HUES6 (cell line): ENCODE results near the gene EEF2KMT.
"Not testable (repeated sequence)": the region's sequence is repeated elsewhere in the genome, so short reads cannot be mapped to it uniquely, and the experiment has no call there.

ENCODE experiments used
- H3K27ac ChIP-seq: 2 replicates; pipeline ENCODE4 v1.7.0; 2013; ENCODE audit warnings: low read depth, mild to moderate bottlenecking, low read length, inconsistent platforms
- H3K27me3 ChIP-seq: 2 replicates; pipeline ENCODE4 v1.6.1; 2013; ENCODE audit warnings: low read length; ENCODE audit not compliant: control insufficient read depth, insufficient read depth
- H3K36me3 ChIP-seq: 2 replicates; pipeline ENCODE4 v1.6.1; 2013; ENCODE audit warnings: low read length; ENCODE audit not compliant: control insufficient read depth, insufficient read depth
- H3K4me1 ChIP-seq: 2 replicates; pipeline ENCODE4 v1.6.1; 2013; ENCODE audit warnings: low read length; ENCODE audit not compliant: control insufficient read depth, insufficient read depth
- H3K4me3 ChIP-seq: 2 replicates; pipeline ENCODE4 v1.5.1; 2013; ENCODE audit warnings: low read depth, low read length
- H3K9ac ChIP-seq: one replicate; pipeline ENCODE4 v1.6.1; 2013; ENCODE audit warnings: mild to moderate bottlenecking, low read length
- H3K9me3 ChIP-seq: 2 replicates; pipeline ENCODE4 v1.6.1; 2013; ENCODE audit warnings: low read depth, low read length; ENCODE audit not compliant: control insufficient read depth, insufficient read depth

Gene EEF2KMT

DNA sequence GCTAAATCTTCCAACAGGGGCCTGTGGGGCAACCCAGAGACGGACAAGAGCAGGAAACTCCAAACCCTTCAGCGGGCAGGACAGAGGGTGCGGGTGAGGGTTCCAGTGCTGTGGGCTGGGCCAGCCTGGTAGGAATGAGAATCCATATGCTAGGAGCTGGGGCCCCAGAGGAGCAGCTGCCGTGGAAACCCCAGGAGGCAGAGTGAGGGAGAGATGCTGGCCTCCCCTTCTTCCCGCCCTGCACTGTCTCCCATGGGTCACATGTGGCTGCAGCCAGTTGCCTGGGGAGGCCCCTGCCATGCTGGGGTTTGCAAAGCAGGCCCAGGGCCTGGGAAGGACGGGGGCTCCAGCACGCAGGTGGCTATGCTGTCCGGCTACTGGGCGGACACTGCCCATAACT is 4.5 kb downstream of the EEF2KMT start:
- H3K9ac ChIP-seq, H3K27ac ChIP-seq, H3K4me3 ChIP-seq, H3K27me3 ChIP-seq, H3K4me1 ChIP-seq, H3K9me3 ChIP-seq: not testable (repeated sequence)
- H3K36me3 ChIP-seq: peaks cover 27% of the 10 kb centered on the region

DNA sequence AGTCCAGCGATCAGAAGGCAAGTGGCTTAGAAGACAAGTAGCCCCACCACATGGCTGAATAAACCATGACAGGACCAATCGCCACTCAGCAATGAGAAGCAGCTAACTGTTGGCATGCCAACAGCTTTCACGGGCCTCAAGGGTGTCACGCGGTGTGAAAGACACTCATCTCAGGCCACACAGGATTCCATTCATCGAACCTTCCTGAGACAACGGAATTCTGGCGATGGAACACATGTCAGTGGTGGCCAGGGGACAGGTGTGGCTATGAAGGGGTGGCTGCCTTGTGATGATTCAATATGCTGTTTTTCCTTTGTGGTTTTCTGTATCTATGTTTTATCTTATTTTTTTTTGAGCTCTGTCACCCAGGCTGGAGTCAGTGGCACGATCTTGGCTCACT is 7.0 kb downstream of the EEF2KMT start:
- peaks cover 38% of the 10 kb centered on the region for H3K36me3 ChIP-seq
- H3K9me3 ChIP-seq, H3K27ac ChIP-seq, H3K4me1 ChIP-seq, H3K9ac ChIP-seq, H3K4me3 ChIP-seq, H3K27me3 ChIP-seq: not testable (repeated sequence)

DNA sequence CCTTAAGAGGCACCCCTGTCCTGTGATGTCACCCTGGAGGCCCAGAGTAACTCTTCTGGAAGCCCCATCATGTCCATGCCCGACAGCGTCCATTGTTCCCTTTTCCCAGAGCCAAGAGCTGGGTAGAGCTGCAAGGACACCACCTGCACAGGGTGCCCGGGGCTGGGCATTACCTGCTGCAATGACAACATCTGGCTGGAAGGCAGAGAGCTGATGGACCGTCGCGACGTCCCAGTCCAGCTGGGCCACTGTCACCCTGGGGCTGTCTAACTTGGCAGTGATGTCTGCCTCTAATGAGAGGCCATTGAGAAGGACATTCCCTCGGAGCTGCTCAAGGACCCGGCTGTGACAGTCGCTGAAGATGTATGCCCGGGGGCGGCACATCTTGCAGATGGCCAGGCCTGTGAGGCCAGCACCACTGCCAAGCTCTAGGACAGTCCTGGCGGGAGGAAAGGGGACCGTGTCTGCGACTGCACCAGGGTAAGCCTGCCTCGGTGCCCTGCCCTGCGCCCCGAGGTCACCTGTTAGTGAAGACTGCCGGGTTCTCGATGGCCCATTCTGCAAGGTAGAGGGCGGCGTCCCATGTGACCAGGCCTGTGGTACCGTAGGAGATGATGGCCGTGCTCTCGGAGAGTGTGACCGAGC is 7.6 kb downstream of the EEF2KMT start:
- not testable (repeated sequence) for H3K27me3 ChIP-seq, H3K9ac ChIP-seq, H3K4me3 ChIP-seq, H3K4me1 ChIP-seq, H3K9me3 ChIP-seq, H3K27ac ChIP-seq
- peaks cover 42% of the 10 kb centered on the region for H3K36me3 ChIP-seq

DNA sequence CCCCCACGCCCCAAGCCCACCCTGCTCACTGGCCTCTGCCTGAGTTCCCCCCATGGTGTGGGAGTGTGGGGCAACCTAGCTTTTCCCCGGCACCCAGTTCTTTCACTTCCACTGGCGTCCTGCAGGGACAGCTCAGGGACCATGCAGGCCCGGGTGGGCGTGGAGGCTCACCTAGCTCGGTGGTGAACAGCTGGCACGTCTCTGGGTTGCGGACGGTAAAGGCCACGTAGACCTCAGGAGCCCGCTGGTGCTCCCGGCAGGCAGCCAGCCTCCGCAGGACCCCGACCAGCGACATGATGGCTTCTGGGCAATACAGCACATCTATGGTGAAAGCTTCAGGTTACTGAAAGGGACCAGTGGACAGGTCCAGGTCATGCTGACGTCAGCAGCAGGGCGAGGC is 8.7 kb downstream of the EEF2KMT start:
- H3K4me1 ChIP-seq, H3K27me3 ChIP-seq, H3K4me3 ChIP-seq, H3K27ac ChIP-seq, H3K9ac ChIP-seq, H3K9me3 ChIP-seq: not testable (repeated sequence)
- H3K36me3 ChIP-seq: peaks cover 44% of the 10 kb centered on the region

DNA sequence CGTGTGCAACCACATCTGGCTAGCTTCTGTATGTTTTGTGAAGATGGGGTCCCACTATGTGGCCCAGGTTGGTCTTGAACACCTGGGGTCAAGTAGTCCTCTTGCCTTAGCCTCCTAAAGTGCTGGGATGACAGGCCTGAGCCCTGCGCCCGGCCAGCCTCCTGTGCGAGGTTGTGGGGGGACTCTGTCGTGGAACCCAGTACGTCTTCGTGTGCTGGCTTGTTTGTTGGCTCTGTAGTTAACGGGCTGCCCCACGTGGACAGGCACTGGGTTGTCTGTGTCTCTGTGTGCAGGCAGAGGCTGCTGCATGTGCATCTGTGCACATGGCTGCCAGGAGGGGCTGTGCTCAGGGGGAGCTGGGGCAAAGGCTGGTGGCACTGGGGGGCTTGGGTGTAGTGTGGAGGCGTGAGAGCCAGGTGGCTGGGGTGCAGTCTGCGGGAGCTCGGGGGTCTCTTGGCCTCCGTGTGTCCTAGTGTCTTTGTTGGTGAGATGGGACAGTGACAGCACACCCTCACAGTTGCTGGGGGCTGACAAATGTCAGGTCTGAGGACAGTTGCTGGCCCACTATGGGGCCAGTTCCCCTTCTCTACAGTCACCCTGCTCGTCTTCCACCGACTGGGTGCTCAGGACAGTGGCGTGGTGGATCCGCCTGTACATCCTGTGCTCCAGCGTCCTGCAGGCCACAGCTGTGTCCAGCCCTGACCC is 9.4 kb downstream of the EEF2KMT start:
- peaks cover 44% of the 10 kb centered on the region for H3K36me3 ChIP-seq
- H3K27ac ChIP-seq, H3K9ac ChIP-seq, H3K27me3 ChIP-seq, H3K4me1 ChIP-seq, H3K9me3 ChIP-seq, H3K4me3 ChIP-seq: not testable (repeated sequence)

DNA sequence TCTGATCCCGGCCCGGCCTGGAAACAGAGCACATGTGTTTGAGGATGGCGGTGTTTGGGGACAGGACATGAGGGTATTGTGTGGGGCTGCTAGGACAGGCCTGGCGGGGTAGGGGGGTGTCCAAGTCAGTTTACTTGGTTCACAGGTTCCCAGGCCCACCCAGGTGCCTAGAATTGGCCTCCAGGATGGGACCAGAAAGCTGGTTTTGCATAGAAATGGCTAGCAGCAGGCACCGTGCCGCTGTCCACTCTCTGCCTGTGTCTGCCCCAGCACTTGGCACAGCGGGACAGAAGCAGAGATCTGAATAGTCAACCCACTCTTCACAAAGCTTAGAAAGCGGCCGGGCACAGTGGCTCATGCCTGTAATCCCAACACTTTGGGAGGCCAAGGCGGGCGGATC is 11.9 kb downstream of the EEF2KMT start:
- not testable (repeated sequence) for H3K27ac ChIP-seq, H3K9ac ChIP-seq, H3K4me3 ChIP-seq, H3K9me3 ChIP-seq, H3K27me3 ChIP-seq, H3K4me1 ChIP-seq
- peaks cover 43% of the 10 kb centered on the region for H3K36me3 ChIP-seq

DNA sequence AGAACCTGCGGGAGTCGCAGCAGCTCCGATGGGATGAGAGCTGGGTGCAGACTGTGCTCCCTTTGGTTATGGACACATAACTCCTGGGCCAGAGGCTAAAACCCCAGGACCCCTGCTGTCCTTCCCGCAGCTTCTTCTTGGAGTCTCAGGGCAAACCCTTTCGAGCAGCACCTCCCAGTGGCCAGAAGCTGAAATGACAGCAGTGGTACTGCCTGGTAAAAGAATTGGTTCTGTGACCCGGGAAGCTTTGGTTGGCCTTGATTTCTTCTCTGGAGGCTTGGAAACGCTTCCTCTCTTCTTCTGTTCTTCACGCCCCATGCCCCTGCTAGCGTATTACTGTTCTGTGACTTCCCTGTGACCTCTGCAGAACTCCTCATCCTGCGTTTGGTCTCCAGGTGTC is 12.8 kb downstream of the EEF2KMT start:
- H3K36me3 ChIP-seq: peaks cover 34% of the 10 kb centered on the region
- H3K27ac ChIP-seq, H3K9ac ChIP-seq, H3K4me3 ChIP-seq, H3K9me3 ChIP-seq, H3K27me3 ChIP-seq, H3K4me1 ChIP-seq: not testable (repeated sequence)

DNA sequence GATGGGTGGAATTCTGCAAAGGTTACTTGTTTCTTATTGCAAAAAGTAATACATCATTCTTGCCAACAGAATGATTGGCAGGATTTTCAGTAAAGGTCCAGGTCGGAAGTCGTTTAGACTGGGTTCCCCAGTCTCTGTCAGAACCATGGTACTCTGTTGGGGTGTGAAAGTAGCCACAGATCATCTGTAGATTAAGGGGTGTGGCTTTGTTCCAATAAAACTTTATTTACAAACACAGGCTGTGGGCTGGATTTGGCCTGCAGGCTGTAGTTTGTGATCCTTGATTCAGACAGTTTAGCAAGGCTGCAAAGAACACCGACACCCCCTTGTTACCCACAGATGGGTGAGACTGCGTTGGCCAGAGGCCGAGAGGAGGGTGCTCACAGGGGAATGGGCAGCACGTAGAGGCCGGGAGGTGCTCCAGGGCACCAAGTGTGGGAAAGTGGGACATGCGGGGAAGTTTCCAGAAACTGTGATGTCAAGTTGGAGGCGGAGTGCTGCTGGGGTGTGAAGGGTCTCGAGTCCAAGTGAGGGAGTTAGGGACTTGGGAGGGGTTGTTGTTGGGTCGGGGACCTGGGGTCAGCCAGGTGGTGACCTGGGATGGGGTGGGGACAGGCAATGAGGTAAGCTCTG is 13.4 kb downstream of the EEF2KMT start:
- H3K4me3 ChIP-seq, H3K27ac ChIP-seq, H3K9ac ChIP-seq, H3K4me1 ChIP-seq, H3K9me3 ChIP-seq, H3K27me3 ChIP-seq: not testable (repeated sequence)
- H3K36me3 ChIP-seq: peaks cover 31% of the 10 kb centered on the region

DNA sequence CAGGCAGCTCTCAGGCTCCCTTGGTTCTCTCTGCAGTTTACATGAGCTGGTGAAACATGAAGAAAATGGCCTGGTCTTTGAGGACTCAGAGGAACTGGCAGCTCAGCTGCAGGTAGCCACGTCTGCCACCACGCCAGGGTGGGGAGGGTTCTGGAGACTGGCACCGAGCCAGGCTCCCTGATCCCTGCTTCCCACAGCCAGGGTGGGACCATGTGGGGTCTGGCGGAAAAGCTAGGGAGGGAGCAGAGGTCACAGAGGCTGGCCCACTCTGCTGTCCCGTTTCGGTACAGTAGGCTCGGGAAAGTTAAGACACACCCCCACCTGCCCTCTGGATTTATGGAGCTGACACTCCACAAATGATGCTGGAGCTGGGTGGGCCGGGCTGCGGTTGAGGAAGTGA is 13.9 kb downstream of the EEF2KMT start:
- H3K27me3 ChIP-seq, H3K9ac ChIP-seq, H3K4me3 ChIP-seq, H3K9me3 ChIP-seq, H3K4me1 ChIP-seq, H3K27ac ChIP-seq: not testable (repeated sequence)
- H3K36me3 ChIP-seq: peaks cover 27% of the 10 kb centered on the region

DNA sequence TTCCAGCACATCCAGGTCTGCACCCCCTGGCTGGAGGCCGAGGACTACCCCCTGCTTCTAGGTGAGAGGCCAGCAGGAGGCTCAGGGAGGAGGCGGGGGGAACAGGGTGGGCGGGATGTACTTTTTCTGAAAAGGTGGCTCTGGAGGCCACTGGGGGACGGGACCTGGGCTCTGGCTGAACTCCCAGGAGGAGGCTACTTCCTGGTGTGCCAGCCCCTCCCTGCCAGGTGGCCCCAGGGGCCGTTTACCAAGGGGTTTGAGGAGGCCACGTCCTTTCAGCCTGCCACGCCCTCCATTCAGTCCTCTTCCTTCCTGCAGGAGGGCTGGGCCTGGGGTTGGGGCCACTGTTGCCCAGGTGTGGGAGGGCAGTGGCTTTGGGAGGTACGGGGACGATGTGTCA is 16.6 kb downstream of the EEF2KMT start:
- H3K4me1 ChIP-seq, H3K9me3 ChIP-seq, H3K27me3 ChIP-seq, H3K4me3 ChIP-seq, H3K27ac ChIP-seq, H3K9ac ChIP-seq: not testable (repeated sequence)
- H3K36me3 ChIP-seq: peaks cover 27% of the 10 kb centered on the region

DNA sequence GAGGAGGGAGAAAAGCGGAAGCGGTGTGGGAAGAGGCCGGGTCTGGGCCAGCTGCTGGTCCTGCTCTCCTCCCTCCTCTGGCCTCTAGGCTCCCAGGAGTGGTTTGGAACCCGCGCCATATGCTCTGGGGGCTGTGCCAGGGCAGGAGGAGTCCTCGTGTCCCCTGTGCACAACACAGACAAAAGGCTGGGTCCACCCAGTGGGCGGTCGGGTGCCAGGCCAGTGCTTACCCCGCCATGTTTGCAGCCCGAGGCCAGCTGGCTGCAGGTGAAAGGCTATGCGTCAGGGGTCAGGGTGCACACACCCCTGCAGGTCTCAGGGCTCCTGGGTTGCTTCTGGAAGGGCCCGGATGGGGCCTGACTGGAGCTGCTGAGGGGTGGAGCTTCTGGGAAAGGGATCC is 17.1 kb downstream of the EEF2KMT start:
- H3K27ac ChIP-seq, H3K9ac ChIP-seq, H3K4me1 ChIP-seq, H3K9me3 ChIP-seq, H3K4me3 ChIP-seq, H3K27me3 ChIP-seq: not testable (repeated sequence)
- H3K36me3 ChIP-seq: peaks cover 30% of the 10 kb centered on the region
